Heart left ventricle (tissue), 13 donors: ENCODE measurements around the gene NOL6.

ENCODE experiments used
- POLR2A ChIP-seq, 2 donors: fragments of 450-650 bp; IDR thresholded peaks; one replicate each; pipeline ENCODE4 v1.6.1; 2017; ENCODE audit warnings: antibody characterized with exemption in 2 of 2, mild to moderate bottlenecking in 2 of 2, moderate library complexity in 2 of 2
- TF ChIP-seq, protein P1 (sequence below), 12 donors: fragments of 200-600 bp; sonication (generic) in 4 of 12; IDR thresholded peaks; one replicate each; pipeline versions ENCODE4 v1.5.0 to v1.8.0; 2018 to 2022; ENCODE audit warnings: antibody characterized with exemption in 12 of 12, mild to moderate bottlenecking in 5 of 12
- donor health status: ischemic (EF 13 %, LVEDD 7.1; RV severe dilation, severe dysfunction).
- donor health status: DM: no; HTN: yes; CAD: no.
- donor health status: DM: no; HTN: no; CAD: no.
- donor health status: ischemic (EF 25% LVEDD 6.9; RV normal size, moderate dysfunction).
- donor health status: ischemic (EF 25% LVEDD 5.7; RV mildly dilated, moderate dysfunction).
- donor health status: ischemic (EF 35%, LVEDD 5.7; RV mildly dilated, moderate dysfunction).
- donor health status: nonischemic (EF 11% LVEDD 7.7; RV severe dilation, severe dysfunction).
- donor health status: DM: yes; HTN: yes; CAD: no.
- donor health status: PGD.
- donor health status: ischemic (EF 29% LVEDD 5.4; RV normal size, mild dysfunction).
- donor health status: nonischemic (EF 23%, LVEDD 6.1; RV moderate dilation, normal function).

- TF ChIP-seq, protein P1, sequence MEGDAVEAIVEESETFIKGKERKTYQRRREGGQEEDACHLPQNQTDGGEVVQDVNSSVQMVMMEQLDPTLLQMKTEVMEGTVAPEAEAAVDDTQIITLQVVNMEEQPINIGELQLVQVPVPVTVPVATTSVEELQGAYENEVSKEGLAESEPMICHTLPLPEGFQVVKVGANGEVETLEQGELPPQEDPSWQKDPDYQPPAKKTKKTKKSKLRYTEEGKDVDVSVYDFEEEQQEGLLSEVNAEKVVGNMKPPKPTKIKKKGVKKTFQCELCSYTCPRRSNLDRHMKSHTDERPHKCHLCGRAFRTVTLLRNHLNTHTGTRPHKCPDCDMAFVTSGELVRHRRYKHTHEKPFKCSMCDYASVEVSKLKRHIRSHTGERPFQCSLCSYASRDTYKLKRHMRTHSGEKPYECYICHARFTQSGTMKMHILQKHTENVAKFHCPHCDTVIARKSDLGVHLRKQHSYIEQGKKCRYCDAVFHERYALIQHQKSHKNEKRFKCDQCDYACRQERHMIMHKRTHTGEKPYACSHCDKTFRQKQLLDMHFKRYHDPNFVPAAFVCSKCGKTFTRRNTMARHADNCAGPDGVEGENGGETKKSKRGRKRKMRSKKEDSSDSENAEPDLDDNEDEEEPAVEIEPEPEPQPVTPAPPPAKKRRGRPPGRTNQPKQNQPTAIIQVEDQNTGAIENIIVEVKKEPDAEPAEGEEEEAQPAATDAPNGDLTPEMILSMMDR (IDR thresholded peaks at IDR 0.05) = no peak
- no peak for TF ChIP-seq POLR2A (IDR thresholded peaks at IDR 0.05)
These were observed 15.3 kb upstream of the NOL6 start for GRCh38 chr9:33489066-33489465.
